ENCODE measurements around the gene SLC44A4.

- TF ChIP-seq CTCF (conservative IDR thresholded peaks at IDR 0.05; ENCODE audit: low read depth, low read length) (no peak), EZH2 (IDR thresholded peaks at IDR 0.05; ENCODE audit: low read length, unreplicated experiment) (no peak), EZH2phosphoT487 (IDR thresholded peaks at IDR 0.05; ENCODE audit: borderline replicate concordance, low read length) (no peak)
These were observed 18.4 kb downstream of the SLC44A4 start for GRCh38 chr6:31860349-31860748.
